Immature natural killer cell (primary cell): ENCODE measurements around the gene CRABP1. TPM values are rescaled to one million over a fixed set of nuclear protein-coding genes. Genes with fewer than 3 reads are reported as not detected.

Experiments used
- DNase-seq, 3 donors: peaks; one replicate each; pipeline ENCODE4 v3.0.0; 2022; ENCODE audit warnings: mixed read lengths in 1 of 3
- H3K27ac Mint-ChIP-seq, 6 donors: one replicate each; pipeline ENCODE4 v1.8.0; 2020; ENCODE audit warnings: mixed read lengths in 6 of 6, mild to moderate bottlenecking in 5 of 6, inconsistent platforms in 4 of 6, moderate library complexity in 3 of 6
- H3K27me3 Mint-ChIP-seq, 3 donors: one replicate each; pipeline ENCODE4 v1.8.0; 2020 to 2021; ENCODE audit warnings: low read depth in 3 of 3, mild to moderate bottlenecking in 3 of 3, mixed read lengths in 3 of 3, moderate library complexity in 3 of 3, inconsistent platforms in 1 of 3
- H3K36me3 Mint-ChIP-seq, 3 donors: one replicate each; pipeline ENCODE4 v1.8.0; 2020; ENCODE audit warnings: mixed read lengths in 3 of 3, inconsistent platforms in 2 of 3, mild to moderate bottlenecking in 2 of 3
- H3K4me1 Mint-ChIP-seq, 2 donors: one replicate each; pipeline ENCODE4 v1.8.0; 2020; ENCODE audit warnings: inconsistent platforms in 2 of 2, mild to moderate bottlenecking in 2 of 2, mixed read lengths in 2 of 2, moderate library complexity in 1 of 2
- H3K4me3 Mint-ChIP-seq, 5 donors: one replicate each; pipeline ENCODE4 v1.8.0; 2020; ENCODE audit warnings: mild to moderate bottlenecking in 5 of 5, mixed read lengths in 5 of 5, inconsistent platforms in 3 of 5, moderate library complexity in 3 of 5
- H3K9me3 Mint-ChIP-seq, 6 donors: one replicate each; pipeline ENCODE4 v1.8.0; 2020; ENCODE audit warnings: mild to moderate bottlenecking in 6 of 6, mixed read lengths in 6 of 6, inconsistent platforms in 4 of 6, moderate library complexity in 3 of 6
- polyA plus RNA-seq, 3 donors: library from polyadenylated mRNA; unstranded; fragments of 300-500 nt; fragmentation: Illumina TruSeq; gene quantifications; one replicate each; pipeline ENCODE4 v1.2.3, GENCODE V29; 2021

CRABP1 gene
- polyA plus RNA-seq, 3 donors from 2014 or later: not detected

DNA sequence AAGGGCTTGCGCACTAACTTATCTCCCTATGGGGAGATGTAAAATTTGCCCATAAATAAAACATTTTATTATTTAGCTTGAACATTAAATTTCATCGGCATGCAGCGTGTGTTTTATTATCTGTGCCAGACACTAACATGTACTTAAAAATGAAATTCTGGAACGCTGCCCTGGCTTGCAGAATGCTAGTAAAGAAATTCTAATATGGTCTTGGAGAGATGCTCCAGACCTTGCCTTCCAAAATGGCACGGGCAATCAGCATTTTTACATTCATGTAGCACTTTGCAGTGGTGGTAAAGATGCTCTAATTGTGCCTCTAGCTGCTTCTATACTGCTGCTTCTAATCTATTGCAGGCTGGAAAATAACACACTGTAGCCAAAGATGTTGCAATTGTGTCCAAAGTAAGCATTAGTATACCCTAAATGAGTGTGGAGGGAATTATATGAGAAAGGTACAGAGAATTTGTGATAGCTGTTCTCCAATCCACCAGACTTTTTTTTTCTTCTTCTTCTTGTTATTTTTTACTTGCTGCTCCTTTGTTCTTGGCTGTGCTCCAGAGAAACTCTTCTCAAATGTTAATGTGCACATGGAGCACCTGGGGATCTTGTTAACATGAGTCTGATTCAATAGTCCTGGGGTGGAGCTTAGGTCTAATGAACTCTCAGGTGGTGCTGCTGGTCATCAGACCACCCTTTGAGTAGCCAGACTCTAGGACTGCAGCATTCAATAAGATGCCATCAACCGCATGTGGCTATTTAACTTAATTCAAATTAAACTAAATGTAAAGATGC lies 47.3 kb downstream of the CRABP1 start:
- Mint-ChIP-seq H3K4me1 (no peaks in the 10 kb centered on the region), H3K4me3 (no peak overlapping the region), H3K27ac (no peak overlapping the region), H3K36me3 (no peaks in the 10 kb centered on the region), H3K9me3 (peaks cover 0 to 1% (median 0%) of the 10 kb centered on the region in 6 donors), H3K27me3 (peaks cover 4 to 24% (median 5%) of the 10 kb centered on the region in 3 donors)
- DNase-seq: no peak

GRCh38 chr15:78388865-78389264 lies 48.7 kb downstream of the CRABP1 start:
- no peak overlapping the region for H3K27ac Mint-ChIP-seq
- H3K27me3 Mint-ChIP-seq: peaks cover 4 to 21% (median 6%) of the 10 kb centered on the region in 3 donors
- DNase-seq: no peak
- H3K36me3 Mint-ChIP-seq: no peaks in the 10 kb centered on the region
- H3K4me1 Mint-ChIP-seq: no peaks in the 10 kb centered on the region
- H3K9me3 Mint-ChIP-seq: peaks cover 0 to 1% (median 0%) of the 10 kb centered on the region in 6 donors
- H3K4me3 Mint-ChIP-seq: no peak overlapping the region

GRCh38 chr15:78389322-78389721 lies 49.2 kb downstream of the CRABP1 start:
- Mint-ChIP-seq H3K4me1 (no peaks in the 10 kb centered on the region), H3K9me3 (peaks cover 0 to 1% (median 0%) of the 10 kb centered on the region in 6 donors), H3K4me3 (no peak overlapping the region)

GRCh38 chr15:78389738-78390137 lies 49.6 kb downstream of the CRABP1 start:
- Mint-ChIP-seq H3K4me3 (no peak overlapping the region), H3K27ac (no peak overlapping the region), H3K36me3 (no peaks in the 10 kb centered on the region), H3K27me3 (peaks cover 4 to 22% (median 6%) of the 10 kb centered on the region in 3 donors), H3K9me3 (peaks cover 0 to 1% (median 0%) of the 10 kb centered on the region in 6 donors), H3K4me1 (no peaks in the 10 kb centered on the region)
- no peak for DNase-seq

More at GRCh38 chr15:78389322-78389721, 49.2 kb downstream of the CRABP1 start:
- no peaks in the 10 kb centered on the region for H3K36me3 Mint-ChIP-seq
- H3K27ac Mint-ChIP-seq: no peak overlapping the region
- peaks cover 4 to 21% (median 6%) of the 10 kb centered on the region in 3 donors for H3K27me3 Mint-ChIP-seq
- DNase-seq: no peak

DNA sequence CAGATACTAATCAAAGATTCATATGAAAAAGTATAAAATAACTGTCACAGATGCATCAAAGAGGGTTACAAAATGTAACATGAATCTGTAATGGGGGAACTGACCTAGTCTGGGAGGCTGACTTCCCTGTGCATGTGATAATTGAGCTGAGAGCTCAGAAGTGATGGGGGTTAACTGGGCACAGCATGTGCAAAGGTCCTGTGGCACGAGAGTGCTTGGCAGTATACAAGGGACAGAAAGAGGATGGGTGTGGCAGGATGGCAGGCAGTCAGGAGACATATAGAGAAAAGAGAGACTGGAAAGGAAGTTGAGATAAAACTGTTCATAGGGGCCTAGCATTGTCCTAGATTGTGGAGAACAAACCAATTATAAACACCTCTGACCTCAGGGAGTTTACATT lies 50.1 kb downstream of the CRABP1 start:
- H3K4me3 Mint-ChIP-seq: no peak overlapping the region
- no peak for DNase-seq
- H3K4me1 Mint-ChIP-seq: no peaks in the 10 kb centered on the region
- H3K36me3 Mint-ChIP-seq: no peaks in the 10 kb centered on the region
- peaks cover 4 to 20% (median 6%) of the 10 kb centered on the region in 3 donors for H3K27me3 Mint-ChIP-seq
- peaks cover 0 to 1% (median 0%) of the 10 kb centered on the region in 6 donors for H3K9me3 Mint-ChIP-seq
- no peak overlapping the region for H3K27ac Mint-ChIP-seq

DNA sequence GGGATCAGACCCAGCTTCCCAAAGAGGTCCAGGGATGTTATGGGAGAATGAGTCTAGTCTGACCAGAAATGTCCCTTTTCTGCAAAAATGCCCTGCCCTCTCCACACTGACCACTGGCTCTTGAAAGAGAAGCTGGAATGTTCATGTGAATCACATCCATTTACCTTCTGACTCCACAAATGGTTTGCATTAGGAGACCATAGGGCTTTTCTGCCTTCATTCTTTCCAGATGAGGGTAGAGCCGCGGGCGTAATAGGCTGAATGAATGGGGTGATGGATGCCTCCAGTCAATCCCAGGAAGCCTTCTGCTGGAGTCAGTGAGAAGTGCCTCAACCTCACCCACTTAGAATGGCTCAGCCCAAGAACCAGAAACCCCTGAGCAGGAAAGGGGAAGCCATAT lies 50.7 kb downstream of the CRABP1 start:
- H3K27me3 Mint-ChIP-seq: peaks cover 4 to 20% (median 4%) of the 10 kb centered on the region in 3 donors
- DNase-seq: no peak

GRCh38 chr15:78391781-78392180 lies 51.6 kb downstream of the CRABP1 start:
- peaks cover 0 to 5% of the 10 kb centered on the region in 2 donors for H3K4me1 Mint-ChIP-seq
- H3K4me3 Mint-ChIP-seq: no peak overlapping the region
- peaks cover 3 to 15% (median 4%) of the 10 kb centered on the region in 3 donors for H3K27me3 Mint-ChIP-seq
- H3K27ac Mint-ChIP-seq: no peak overlapping the region
- peaks cover 0 to 2% (median 0%) of the 10 kb centered on the region in 6 donors for H3K9me3 Mint-ChIP-seq
- no peak for DNase-seq
- no peaks in the 10 kb centered on the region for H3K36me3 Mint-ChIP-seq

More for the DNA sequence above, 50.7 kb downstream of the CRABP1 start:
- Mint-ChIP-seq H3K27ac (no peak overlapping the region), H3K4me3 (no peak overlapping the region), H3K9me3 (peaks cover 0 to 1% (median 0%) of the 10 kb centered on the region in 6 donors), H3K4me1 (no peaks in the 10 kb centered on the region), H3K36me3 (no peaks in the 10 kb centered on the region)

DNA sequence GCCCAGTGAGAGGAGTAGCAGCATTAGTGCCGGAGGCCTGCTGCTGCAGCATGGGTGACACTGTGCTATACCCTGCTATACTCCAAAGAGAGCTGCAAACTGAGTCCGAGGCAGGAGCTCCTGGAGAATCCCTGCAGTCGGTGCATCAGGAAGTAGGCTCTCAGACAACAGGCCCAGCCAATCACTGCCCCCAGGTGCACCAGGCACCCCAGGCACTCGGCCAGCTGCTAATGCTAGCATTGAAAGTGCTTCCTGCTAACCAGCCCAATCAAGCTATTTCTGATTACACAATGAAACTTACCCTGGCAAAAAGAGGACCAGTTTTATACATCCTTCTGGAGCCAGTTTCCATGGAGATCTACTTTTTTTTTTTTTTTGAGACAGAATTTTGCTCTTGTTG lies 52.3 kb downstream of the CRABP1 start:
- Mint-ChIP-seq H3K27me3 (peaks cover 2 to 12% (median 4%) of the 10 kb centered on the region in 3 donors), H3K36me3 (no peaks in the 10 kb centered on the region), H3K9me3 (peaks cover 0 to 2% (median 0%) of the 10 kb centered on the region in 6 donors), H3K27ac (no peak overlapping the region), H3K4me3 (no peak overlapping the region), H3K4me1 (peaks cover 3 to 12% of the 10 kb centered on the region in 2 donors)
- no peak for DNase-seq

GRCh38 chr15:78393137-78393536 lies 53.0 kb downstream of the CRABP1 start:
- Mint-ChIP-seq H3K9me3 (peaks cover 0 to 2% (median 0%) of the 10 kb centered on the region in 6 donors), H3K27ac (no peak overlapping the region), H3K36me3 (no peaks in the 10 kb centered on the region), H3K27me3 (peaks cover 4 to 6% (median 4%) of the 10 kb centered on the region in 3 donors), H3K4me3 (no peak overlapping the region), H3K4me1 (peaks cover 5 to 18% of the 10 kb centered on the region in 2 donors)
- no peak for DNase-seq

DNA sequence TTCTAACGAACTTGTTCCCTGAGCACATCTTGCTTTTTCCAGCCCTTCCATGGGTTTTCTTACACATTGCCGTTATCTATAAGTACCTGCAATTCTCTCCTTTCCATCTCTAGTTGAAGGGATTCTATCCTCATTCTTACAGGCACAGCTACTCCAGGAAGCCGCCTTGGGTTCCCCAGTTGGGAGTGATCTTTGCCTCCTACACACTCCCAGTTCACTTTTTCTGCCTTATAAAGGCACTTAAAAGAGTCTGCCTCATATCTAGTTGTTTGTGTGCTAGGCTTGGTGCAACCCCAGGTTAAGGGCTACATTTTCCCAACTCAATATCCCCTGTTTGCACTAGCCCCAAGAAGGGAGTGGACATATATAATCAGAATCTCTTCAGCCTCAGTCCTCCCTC lies 53.9 kb downstream of the CRABP1 start:
- H3K27me3 Mint-ChIP-seq: peaks cover 2 to 6% (median 5%) of the 10 kb centered on the region in 3 donors
- DNase-seq: no peak
- peaks cover 5 to 18% of the 10 kb centered on the region in 2 donors for H3K4me1 Mint-ChIP-seq
- H3K27ac Mint-ChIP-seq: no peak overlapping the region
- H3K4me3 Mint-ChIP-seq: no peak overlapping the region
- H3K36me3 Mint-ChIP-seq: no peaks in the 10 kb centered on the region
- peaks cover 0 to 2% (median 0%) of the 10 kb centered on the region in 6 donors for H3K9me3 Mint-ChIP-seq

GRCh38 chr15:78394981-78395616 lies 54.9 kb downstream of the CRABP1 start:
- peaks cover 0 to 2% (median 0%) of the 10 kb centered on the region in 6 donors for H3K9me3 Mint-ChIP-seq
- DNase-seq: no peak
- no peaks in the 10 kb centered on the region for H3K36me3 Mint-ChIP-seq
- H3K27me3 Mint-ChIP-seq: peaks cover 2 to 6% (median 4%) of the 10 kb centered on the region in 3 donors
- H3K27ac Mint-ChIP-seq: no peak overlapping the region
- peaks cover 5 to 18% of the 10 kb centered on the region in 2 donors for H3K4me1 Mint-ChIP-seq
- no peak overlapping the region for H3K4me3 Mint-ChIP-seq

DNA sequence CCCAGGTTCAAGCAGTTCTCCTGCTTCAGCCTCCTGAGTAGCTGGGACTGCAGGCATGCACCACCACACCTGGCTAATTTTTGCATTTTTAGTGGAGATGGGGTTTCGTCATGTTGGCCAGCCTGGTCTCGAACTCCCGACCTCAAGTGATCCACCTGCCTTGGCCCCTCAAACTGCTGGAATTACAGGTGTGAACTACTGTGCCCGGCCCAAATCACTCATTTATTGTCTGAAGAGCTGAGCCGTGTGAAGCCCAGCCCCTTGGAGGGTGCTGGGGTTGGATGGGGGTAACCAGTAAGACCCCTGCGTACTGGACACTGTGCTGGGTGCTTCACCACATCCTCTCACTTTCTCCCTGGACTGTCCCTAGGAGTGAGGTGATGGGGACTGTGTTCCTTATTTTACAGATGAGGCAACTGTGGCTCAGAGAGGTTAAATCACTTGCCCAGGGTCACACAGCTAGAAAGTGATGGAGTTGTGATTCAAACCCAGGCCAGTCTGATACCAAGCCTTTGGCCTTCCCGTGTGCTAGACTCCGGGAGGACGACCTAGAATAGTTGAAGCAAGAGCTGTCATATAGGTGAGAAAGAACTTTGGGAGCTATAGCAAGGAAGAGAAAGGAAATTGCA lies 56.1 kb downstream of the CRABP1 start:
- no peak overlapping the region for H3K4me3 Mint-ChIP-seq
- no peaks in the 10 kb centered on the region for H3K36me3 Mint-ChIP-seq
- H3K9me3 Mint-ChIP-seq: peaks cover 0 to 2% (median 0%) of the 10 kb centered on the region in 6 donors
- H3K27me3 Mint-ChIP-seq: peaks cover 2 to 5% (median 4%) of the 10 kb centered on the region in 3 donors
- H3K27ac Mint-ChIP-seq: no peak overlapping the region
- peaks cover 5 to 18% of the 10 kb centered on the region in 2 donors for H3K4me1 Mint-ChIP-seq
- DNase-seq: no peak

DNA sequence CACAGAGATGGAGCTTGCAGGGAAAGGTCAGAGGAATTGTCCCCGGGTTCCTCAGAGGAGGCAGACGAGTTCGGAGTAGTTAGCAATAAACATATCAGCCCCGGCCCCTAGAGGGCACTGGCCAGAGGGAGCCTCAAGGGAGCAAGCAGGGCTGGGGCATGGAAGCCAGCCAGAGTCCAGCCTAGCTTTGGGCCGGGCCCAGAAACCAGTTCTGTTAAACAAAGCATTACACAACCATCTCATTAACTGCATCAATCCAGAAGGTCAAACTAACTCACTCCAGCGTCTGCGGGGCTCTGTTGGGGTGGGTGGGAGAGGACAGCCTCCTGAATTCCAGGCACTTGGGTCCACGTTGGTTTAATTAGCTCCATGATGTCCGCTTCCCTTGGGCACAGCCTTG lies 56.8 kb downstream of the CRABP1 start:
- no peak for DNase-seq
- Mint-ChIP-seq H3K36me3 (no peaks in the 10 kb centered on the region), H3K27ac (peak overlapping the region in 1 of 6 donors; percentile 11), H3K27me3 (peaks cover 2 to 4% (median 3%) of the 10 kb centered on the region in 3 donors), H3K9me3 (peaks cover 0 to 2% (median 0%) of the 10 kb centered on the region in 6 donors), H3K4me3 (no peak overlapping the region), H3K4me1 (peaks cover 5 to 18% of the 10 kb centered on the region in 2 donors)
